Left ventricle myocardium superior (tissue), 1 donor: ENCODE data around the gene TMOD1. TPM values are rescaled to one million over a fixed set of nuclear protein-coding genes. Genes with fewer than 3 reads are reported as not detected.
"Not testable (repeated sequence)": the region's sequence is repeated elsewhere in the genome, so short reads cannot be mapped to it uniquely, and the experiment has no call there.

Source experiments
- ATAC-seq: fragments of 200-7000 bp; cut with Tn5 transposase; one replicate; pipeline ENCODE4 v1.9.1; 2020; ENCODE audit warnings: mild to moderate bottlenecking, moderate library complexity
- DNase-seq: peaks from one replicate; pipeline ENCODE4 v3.0.0-alpha.2; 2020
- intact Hi-C: fragments of 100-400 bp; cut with micrococcal nuclease; formaldehyde crosslinking; loops from one replicate; pipeline ENCODE4 v1.11.0; 2022
- total RNA-seq: library from RNA; stranded (reverse); fragmentation: NEBNext Ultra II Directional; extraction: Animal tissue kit (Norgen Biotek cat#: 25700); gene quantifications from one replicate; pipeline ENCODE4 v1.2.1, GENCODE V29; 2021
- donor health status: DM: no; HTN: yes; CAD: no; lungs with severe emphysema.

Gene TMOD1
- total RNA-seq, 1 donor from 2014 or later: 205 TPM

GRCh38 chr9:97491216-97491999, 10.1 kb upstream of the TMOD1 start:
- no peak for ATAC-seq

GRCh38 chr9:97497558-97498375, 3.7 kb upstream of the TMOD1 start:
- intact Hi-C loops, DNase-seq, ATAC-seq: not testable (repeated sequence)

More at GRCh38 chr9:97491216-97491999, 10.1 kb upstream of the TMOD1 start:
- no peak for DNase-seq
- intact Hi-C loops: no loop called here

GRCh38 chr9:97498846-97499245, 2.6 kb upstream of the TMOD1 start:
- ATAC-seq, DNase-seq, intact Hi-C loops: not testable (repeated sequence)

GRCh38 chr9:97500263-97500662, 1.2 kb upstream of the TMOD1 start:
- intact Hi-C loops: no loop called here
- no peak for ATAC-seq

GRCh38 chr9:97500765-97501176, 695 bp upstream of the TMOD1 start:
- ATAC-seq (no peak), DNase-seq (no peak)
- intact Hi-C loops: no loop called here

More at GRCh38 chr9:97500263-97500662, 1.2 kb upstream of the TMOD1 start:
- DNase-seq: no peak

GRCh38 chr9:97501972-97502221, 431 bp downstream of the TMOD1 start:
- intact Hi-C loops: no loop called here
- ATAC-seq: no peak
- DNase-seq: no peak

- peak; percentile 66 for ATAC-seq
- intact Hi-C loops: no loop called here
- DNase-seq: peak; percentile 58
These were observed 937 bp downstream of the TMOD1 start for GRCh38 chr9:97502222-97502983.

GRCh38 chr9:97502984-97503861, 1.8 kb downstream of the TMOD1 start:
- intact Hi-C loops: no loop called here
- ATAC-seq: peak; percentile 9
- no peak for DNase-seq

GRCh38 chr9:97503862-97504210, 2.4 kb downstream of the TMOD1 start:
- DNase-seq (no peak), ATAC-seq (no peak)
- intact Hi-C loops: no loop called here

GRCh38 chr9:97504381-97505216, 3.1 kb downstream of the TMOD1 start:
- DNase-seq (no peak), ATAC-seq (no peak)
- intact Hi-C loops: no loop called here

- no peak for ATAC-seq
- intact Hi-C loops: no loop called here
- DNase-seq: no peak
These were observed 4.4 kb downstream of the TMOD1 start for GRCh38 chr9:97505845-97506244.

- DNase-seq: no peak
- intact Hi-C loops: no loop called here
- no peak for ATAC-seq
These were observed 4.8 kb downstream of the TMOD1 start for GRCh38 chr9:97506306-97506705.

- intact Hi-C loops: no loop called here
- no peak for DNase-seq
- ATAC-seq: no peak
These were observed 5.3 kb downstream of the TMOD1 start for GRCh38 chr9:97506787-97507186.

GRCh38 chr9:97507428-97507984, 6.0 kb downstream of the TMOD1 start:
- ATAC-seq (no peak), DNase-seq (no peak)
- intact Hi-C loops: no loop called here

- no peak for DNase-seq
These were observed 7.4 kb downstream of the TMOD1 start for GRCh38 chr9:97508852-97509251.

GRCh38 chr9:97510797-97511654, 9.6 kb downstream of the TMOD1 start:
- DNase-seq: no peak
- peak; percentile 2 for ATAC-seq
- intact Hi-C loops: no loop called here

More at GRCh38 chr9:97508852-97509251, 7.4 kb downstream of the TMOD1 start:
- intact Hi-C loops: no loop called here
- ATAC-seq: no peak
